ENCODE data around the gene GPR37. TPM values are rescaled to one million over a fixed set of nuclear protein-coding genes. Genes with fewer than 3 reads are reported as not detected.

GPR37 gene
- total RNA-seq, 1 donor from 2014 or later = 9.8 TPM

DNA sequence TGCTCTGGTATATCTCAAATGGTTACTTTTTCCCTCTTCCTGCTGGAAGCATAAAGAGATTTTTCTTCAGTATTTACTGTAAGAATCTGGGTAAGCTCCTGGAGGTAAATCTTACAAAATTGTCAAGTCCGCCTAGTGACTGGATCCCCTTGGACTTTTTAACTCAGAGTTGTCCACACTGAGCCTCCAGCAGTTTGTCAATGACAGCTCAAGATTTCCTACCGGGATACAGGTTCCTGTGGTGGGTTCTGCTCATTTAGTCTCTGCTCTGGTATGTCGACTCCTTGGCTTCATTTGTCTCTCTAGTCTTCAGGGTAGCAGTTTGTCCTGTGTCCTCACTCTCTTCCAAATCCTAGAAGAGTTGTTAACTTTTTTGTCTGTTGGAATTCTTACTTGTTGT lies 27.0 kb downstream of the GPR37 start:
- Histone ChIP-seq H3K36me3 (ENCODE audit: insufficient read depth, low read length) (no peaks in the 10 kb centered on the region), H3K4me3 (ENCODE audit: insufficient read depth, low read depth, low read length) (no peak overlapping the region), H4K20me1 (ENCODE audit: insufficient read depth, low read length) (no peaks in the 10 kb centered on the region), H3K4me1 (ENCODE audit: insufficient read depth, low read length) (no peaks in the 10 kb centered on the region), H3K9me3 (ENCODE audit: insufficient read depth, low read depth, low read length) (no peaks in the 10 kb centered on the region), H3K27ac (ENCODE audit: low read depth, low read length) (no peak overlapping the region), H3K9ac (ENCODE audit: low read length) (no peak overlapping the region), H3K4me2 (ENCODE audit: low read length) (no peak overlapping the region), H3K27me3 (ENCODE audit: insufficient read depth, low read length) (no peaks in the 10 kb centered on the region), H3K79me2 (ENCODE audit: insufficient read depth, low read length) (no peaks in the 10 kb centered on the region), H2AFZ (ENCODE audit: low read depth, low read length) (no peak overlapping the region)
- no peaks in the 10 kb centered on the region for H3K9me3 Mint-ChIP-seq (ENCODE audit: unreplicated experiment)
- no peaks in the 10 kb centered on the region for H3K4me1 Mint-ChIP-seq (ENCODE audit: low read depth, unreplicated experiment)
- FAIRE-seq (no peak), DNase-seq (ENCODE audit: low read depth) (no peak)
- no peak for TF ChIP-seq CTCF (IDR thresholded peaks at IDR 0.05; ENCODE audit: insufficient read depth, low read depth, low read length)
- TF ChIP-seq EZH2 (IDR thresholded peaks at IDR 0.05; ENCODE audit: insufficient read depth, low read length) = no peak
- H3K36me3 Mint-ChIP-seq (ENCODE audit: low read depth, unreplicated experiment) = no peaks in the 10 kb centered on the region
- no peak overlapping the region for H3K4me3 Mint-ChIP-seq (ENCODE audit: unreplicated experiment)
- no peaks in the 10 kb centered on the region for H3K27me3 Mint-ChIP-seq (ENCODE audit: low read depth, unreplicated experiment)
- no peak overlapping the region for H3K27ac Mint-ChIP-seq (ENCODE audit: unreplicated experiment)

DNA sequence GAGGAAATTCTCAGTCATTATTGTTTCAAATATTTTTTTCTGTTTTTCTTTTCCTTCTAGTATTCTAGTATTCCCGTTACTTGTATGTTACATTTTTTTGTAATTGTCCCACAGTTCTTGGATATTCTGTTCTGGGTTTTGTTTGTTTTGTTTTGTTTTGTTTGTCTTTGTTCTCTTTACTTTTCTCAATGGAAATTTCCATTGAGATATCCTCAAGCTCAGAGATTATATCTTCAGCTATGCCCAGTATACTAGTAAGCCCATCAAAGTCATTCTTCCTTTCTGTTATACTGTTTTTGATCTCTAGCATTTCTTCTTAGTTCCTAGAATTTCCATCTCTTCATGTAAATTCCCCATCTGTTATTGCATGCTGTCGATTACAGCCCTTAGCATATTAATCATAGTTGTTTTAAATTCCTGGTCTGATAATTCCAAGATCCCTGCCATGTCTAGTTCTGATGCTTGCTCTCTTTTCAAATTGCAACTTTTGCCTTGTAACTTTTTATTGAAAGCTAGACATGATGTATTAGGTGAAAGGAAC lies 27.8 kb downstream of the GPR37 start:
- no peaks in the 10 kb centered on the region for H3K36me3 ChIP-seq (ENCODE audit: insufficient read depth, low read length)
- H3K9ac ChIP-seq (ENCODE audit: low read length) = no peak overlapping the region
- H3K27me3 ChIP-seq (ENCODE audit: insufficient read depth, low read length) = no peaks in the 10 kb centered on the region
- Mint-ChIP-seq H3K27me3 (ENCODE audit: low read depth, unreplicated experiment) (no peaks in the 10 kb centered on the region), H3K9me3 (ENCODE audit: unreplicated experiment) (no peaks in the 10 kb centered on the region), H3K36me3 (ENCODE audit: low read depth, unreplicated experiment) (no peaks in the 10 kb centered on the region), H3K4me3 (ENCODE audit: unreplicated experiment) (no peak overlapping the region), H3K4me1 (ENCODE audit: low read depth, unreplicated experiment) (no peaks in the 10 kb centered on the region), H3K27ac (ENCODE audit: unreplicated experiment) (no peak overlapping the region)
- H3K4me3 ChIP-seq (ENCODE audit: insufficient read depth, low read depth, low read length) = no peak overlapping the region
- no peaks in the 10 kb centered on the region for H4K20me1 ChIP-seq (ENCODE audit: insufficient read depth, low read length)
- no peaks in the 10 kb centered on the region for H3K79me2 ChIP-seq (ENCODE audit: insufficient read depth, low read length)
- H3K9me3 ChIP-seq (ENCODE audit: insufficient read depth, low read depth, low read length) = no peaks in the 10 kb centered on the region
- no peak overlapping the region for H3K4me2 ChIP-seq (ENCODE audit: low read length)
- DNase-seq (ENCODE audit: low read depth) (no peak), FAIRE-seq (no peak)
- H3K27ac ChIP-seq (ENCODE audit: low read depth, low read length) = no peak overlapping the region
- no peaks in the 10 kb centered on the region for H3K4me1 ChIP-seq (ENCODE audit: insufficient read depth, low read length)
- TF ChIP-seq CTCF (IDR thresholded peaks at IDR 0.05; ENCODE audit: insufficient read depth, low read depth, low read length) = no peak
- no peak for TF ChIP-seq EZH2 (IDR thresholded peaks at IDR 0.05; ENCODE audit: insufficient read depth, low read length)
- H2AFZ ChIP-seq (ENCODE audit: low read depth, low read length) = no peak overlapping the region

GRCh38 chr7:124728610-124729009 lies 37.0 kb downstream of the GPR37 start:
- Histone ChIP-seq H3K9ac (ENCODE audit: low read length) (no peak overlapping the region), H3K4me3 (ENCODE audit: insufficient read depth, low read depth, low read length) (no peak overlapping the region), H3K36me3 (ENCODE audit: insufficient read depth, low read length) (no peaks in the 10 kb centered on the region), H3K4me1 (ENCODE audit: insufficient read depth, low read length) (no peaks in the 10 kb centered on the region), H2AFZ (ENCODE audit: low read depth, low read length) (no peak overlapping the region), H3K4me2 (ENCODE audit: low read length) (no peak overlapping the region), H3K27ac (ENCODE audit: low read depth, low read length) (no peak overlapping the region), H4K20me1 (ENCODE audit: insufficient read depth, low read length) (no peaks in the 10 kb centered on the region), H3K27me3 (ENCODE audit: insufficient read depth, low read length) (no peaks in the 10 kb centered on the region), H3K9me3 (ENCODE audit: insufficient read depth, low read depth, low read length) (no peaks in the 10 kb centered on the region), H3K79me2 (ENCODE audit: insufficient read depth, low read length) (no peaks in the 10 kb centered on the region)
- H3K9me3 Mint-ChIP-seq (ENCODE audit: unreplicated experiment) = no peaks in the 10 kb centered on the region
- H3K4me1 Mint-ChIP-seq (ENCODE audit: low read depth, unreplicated experiment) = peaks cover 2% of the 10 kb centered on the region
- TF ChIP-seq CTCF (IDR thresholded peaks at IDR 0.05; ENCODE audit: insufficient read depth, low read depth, low read length) = no peak
- TF ChIP-seq EZH2 (IDR thresholded peaks at IDR 0.05; ENCODE audit: insufficient read depth, low read length) = no peak
- no peaks in the 10 kb centered on the region for H3K36me3 Mint-ChIP-seq (ENCODE audit: low read depth, unreplicated experiment)
- H3K4me3 Mint-ChIP-seq (ENCODE audit: unreplicated experiment) = no peak overlapping the region
- DNase-seq (ENCODE audit: low read depth) (no peak), FAIRE-seq (no peak)
- H3K27ac Mint-ChIP-seq (ENCODE audit: unreplicated experiment) = no peak overlapping the region
- peaks cover 5% of the 10 kb centered on the region for H3K27me3 Mint-ChIP-seq (ENCODE audit: low read depth, unreplicated experiment)
